T1000 (cell line): ENCODE data around the gene SUOX.
"Not testable (repeated sequence)": the region's sequence is repeated elsewhere in the genome, so short reads cannot be mapped to it uniquely, and the experiment has no call there.

Experiments
- DNase-seq: peaks from one replicate; lab custom pipeline; 2025; ENCODE audit warnings: mixed read lengths; lab: John Stamatoyannopoulos, UW

The SUOX gene

GRCh38 chr12:56020423-56021184 is 23.5 kb downstream of the SUOX start, which contains the start of gene IKZF4:
Gene IKZF4, plus strand, starts transcription at chr12:56021043. Its CDS starts 451 bp downstream, at chr12:56021494.
- no peak for DNase-seq

GRCh38 chr12:56021889-56022497 is 24.9 kb downstream of the SUOX start:
- DNase-seq = no peak

GRCh38 chr12:56028511-56029165 is 31.6 kb downstream of the SUOX start:
- no peak for DNase-seq

DNA sequence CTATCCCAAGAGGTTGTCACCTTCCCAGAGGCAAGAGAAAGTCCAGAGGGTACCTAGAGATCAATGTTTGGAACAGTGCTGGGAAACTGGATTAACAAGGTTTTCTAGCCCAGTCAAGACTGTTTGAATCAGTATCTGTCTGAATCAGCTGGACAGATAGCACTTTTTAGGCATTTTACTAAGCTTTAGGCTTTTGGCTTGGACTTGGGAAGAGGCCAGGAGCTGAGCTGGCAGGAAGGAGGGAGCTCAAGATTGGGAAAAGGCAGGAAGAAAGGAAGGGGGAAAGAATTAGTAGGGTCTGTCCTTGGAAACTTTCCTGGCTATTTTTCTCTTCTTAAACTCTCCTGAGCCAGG is 32.1 kb downstream of the SUOX start:
- DNase-seq = no peak

GRCh38 chr12:56029666-56030293 is 32.7 kb downstream of the SUOX start:
- DNase-seq = peak; percentile 23

GRCh38 chr12:56031987-56032386 is 34.9 kb downstream of the SUOX start:
- no peak for DNase-seq

GRCh38 chr12:56034586-56035332 is 37.7 kb downstream of the SUOX start:
- DNase-seq = no peak

- DNase-seq = no peak
These were observed 40.1 kb downstream of the SUOX start for GRCh38 chr12:56037161-56037560.

- no peak for DNase-seq
These were observed 41.1 kb downstream of the SUOX start for GRCh38 chr12:56038022-56038655.

- DNase-seq = no peak
These were observed 43.1 kb downstream of the SUOX start for GRCh38 chr12:56040151-56040550.

DNA sequence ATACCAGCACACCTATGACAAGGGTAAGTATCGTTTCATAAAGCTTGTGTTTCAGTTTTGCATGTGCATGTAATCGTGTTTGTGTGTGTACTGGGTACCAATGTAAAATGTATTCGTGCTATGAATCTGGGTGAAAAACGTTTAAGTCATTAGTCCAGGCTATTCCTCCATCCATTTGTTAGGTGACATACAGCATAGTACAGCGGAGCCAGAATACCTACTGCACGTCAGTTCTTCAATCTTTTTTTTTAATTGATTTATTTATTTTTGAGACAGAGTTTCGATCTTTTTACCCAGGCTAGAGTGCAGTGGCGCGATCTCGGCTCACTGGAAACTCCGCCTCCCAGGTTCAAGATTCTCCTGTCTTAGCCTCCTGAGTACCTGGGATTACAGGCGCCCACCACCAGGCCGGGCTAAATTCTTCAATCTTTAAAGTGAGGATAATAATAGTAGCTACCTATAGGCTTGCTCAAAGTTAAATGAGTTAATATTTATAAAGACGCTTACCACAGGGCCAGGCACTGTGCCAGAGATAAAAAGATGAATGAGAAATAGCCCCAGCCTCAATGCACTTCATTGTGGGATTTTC is 44.0 kb downstream of the SUOX start:
- DNase-seq = no peak

GRCh38 chr12:56041552-56042429 is 44.7 kb downstream of the SUOX start, which contains the start of gene RPS26:
Gene RPS26, plus strand, starts transcription at chr12:56041918. Its CDS starts 249 bp downstream, at chr12:56042167.
- peak; percentile 94 for DNase-seq

DNA sequence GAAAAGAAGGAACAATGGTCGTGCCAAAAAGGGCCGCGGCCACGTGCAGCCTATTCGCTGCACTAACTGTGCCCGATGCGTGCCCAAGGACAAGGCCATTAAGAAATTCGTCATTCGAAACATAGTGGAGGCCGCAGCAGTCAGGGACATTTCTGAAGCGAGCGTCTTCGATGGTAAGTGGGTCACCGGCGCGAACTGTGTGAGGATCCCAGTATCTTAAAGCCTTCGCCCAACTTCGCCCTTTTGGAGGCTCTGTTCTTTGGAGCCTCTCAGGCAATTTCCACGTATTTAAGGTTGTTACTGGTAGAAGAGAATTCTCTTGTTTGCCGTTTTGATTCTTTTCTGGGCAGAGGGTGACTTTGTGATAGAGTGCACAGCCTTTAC is 45.3 kb downstream of the SUOX start:
- DNase-seq = not testable (repeated sequence)

DNA sequence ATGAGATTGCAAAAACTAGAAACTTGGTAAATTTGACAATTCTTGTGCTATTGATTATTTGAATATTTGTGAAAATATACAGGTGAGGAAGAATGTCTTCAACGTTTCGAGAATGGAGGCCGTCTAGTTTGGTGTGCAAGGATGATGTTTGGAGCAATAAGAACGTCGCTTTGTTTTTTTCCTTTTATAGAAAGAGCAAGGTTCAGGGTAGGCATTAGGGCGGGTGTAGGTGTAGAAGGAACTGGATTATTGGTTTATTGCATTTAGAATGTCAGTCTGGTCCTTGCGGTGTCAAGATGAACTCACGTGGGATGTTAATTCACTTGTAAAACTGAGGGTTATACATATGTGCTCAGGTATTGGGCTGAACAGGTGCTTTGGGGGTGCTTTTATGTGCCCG is 45.8 kb downstream of the SUOX start:
- no peak for DNase-seq

- no peak for DNase-seq
These were observed 49.1 kb downstream of the SUOX start for GRCh38 chr12:56046027-56046780.

- DNase-seq = no peak
These were observed 56.4 kb downstream of the SUOX start for GRCh38 chr12:56053407-56053893.
